WTC11 (cell line): ENCODE results near the gene GPRC5A. TPM values are rescaled to one million over a fixed set of nuclear protein-coding genes. Genes with fewer than 3 reads are reported as not detected.
A peak's percentile ranks its signal among the peaks of the same experiment; 100 is the strongest.

ENCODE experiments used
- ATAC-seq: fragments of 200-7000 bp; cut with Tn5 transposase; 2 replicates; pipeline ENCODE4 v1.10.0; 2021; ENCODE audit warnings: mild to moderate bottlenecking, moderate library complexity
- CTCF ChIA-PET: fragments of 300-600 bp; sonication (Branson Sonifier 250); formaldehyde crosslinking; loops from one replicate; lab custom pipeline; 2021; ENCODE audit warnings: antibody characterized with exemption; lab: Charles Lee
- POLR2A ChIA-PET: fragments of 350-600 bp; sonication (Branson Sonifier 250); formaldehyde crosslinking; loops from one replicate; lab custom pipeline; 2021; ENCODE audit warnings: antibody characterized with exemption; lab: Charles Lee
- DNase-seq: peaks from one replicate; pipeline ENCODE4 v3.0.0; 2021; ENCODE audit warnings: low spot score
- H3K27ac Mint-ChIP-seq: 2 replicates; pipeline ENCODE4 v1.8.0; 2021; ENCODE audit warnings: mixed read lengths
- H3K27me3 Mint-ChIP-seq: 2 replicates; pipeline ENCODE4 v1.8.0; 2021; ENCODE audit warnings: low read depth, mild to moderate bottlenecking, moderate library complexity, mixed read lengths
- H3K36me3 Mint-ChIP-seq: 2 replicates; pipeline ENCODE4 v1.8.0; 2021; ENCODE audit warnings: mixed read lengths
- H3K4me1 Mint-ChIP-seq: 2 replicates; pipeline ENCODE4 v1.8.0; 2022; ENCODE audit warnings: mixed read lengths
- H3K4me3 Mint-ChIP-seq: 2 replicates; pipeline ENCODE4 v1.8.0; 2021; ENCODE audit warnings: mild to moderate bottlenecking, moderate library complexity, mixed read lengths
- H3K9me3 Mint-ChIP-seq: 2 replicates; pipeline ENCODE4 v1.8.0; 2021; ENCODE audit warnings: mixed read lengths
- ATF2 ChIP-seq: sonication (generic); formaldehyde crosslinking; IDR thresholded peaks from 2 replicates; pipeline ENCODE4 v1.8.1; 2022; ENCODE audit warnings: low read depth, missing genetic modification reagents, borderline replicate concordance
- CTCF ChIP-seq: fragments of 200-600 bp; IDR thresholded peaks from 2 replicates; pipeline ENCODE4 v1.8.0; 2022; ENCODE audit warnings: antibody characterized with exemption
- ERG ChIP-seq: fragments of 250-450 bp; sonication (Bioruptor Pico); IDR thresholded peaks from 2 replicates; pipeline ENCODE4 v1.8.0; 2021; ENCODE audit warnings: mild to moderate bottlenecking
- GRHL2 ChIP-seq: fragments of 250-450 bp; sonication (Bioruptor Pico); IDR thresholded peaks from 2 replicates; pipeline ENCODE4 v1.8.0; 2022; ENCODE audit warnings: mild to moderate bottlenecking, moderate library complexity; ENCODE audit not compliant: insufficient replicate concordance, severe bottlenecking
- IRF2 ChIP-seq: sonication (generic); formaldehyde crosslinking; IDR thresholded peaks from 2 replicates; pipeline ENCODE4 v1.8.0; 2022; ENCODE audit warnings: low read depth, missing genetic modification reagents, borderline replicate concordance
- MXD4 ChIP-seq: fragments of 250-450 bp; sonication (Bioruptor Pico); IDR thresholded peaks from 2 replicates; pipeline ENCODE4 v1.8.0; 2021; ENCODE audit warnings: mild to moderate bottlenecking, moderate library complexity, borderline replicate concordance
- OVOL2 ChIP-seq: fragments of 250-450 bp; sonication (Bioruptor Pico); IDR thresholded peaks from 2 replicates; pipeline ENCODE4 v1.9.0; 2021; ENCODE audit warnings: mild to moderate bottlenecking, borderline replicate concordance
- PRDM15 ChIP-seq: sonication (generic); formaldehyde crosslinking; IDR thresholded peaks from 2 replicates; pipeline ENCODE4 v1.8.0; 2022; ENCODE audit warnings: missing genetic modification reagents
- SMAD3 ChIP-seq: sonication (generic); formaldehyde crosslinking; IDR thresholded peaks from 2 replicates; pipeline ENCODE4 v1.8.0; 2022; ENCODE audit warnings: missing genetic modification reagents, mild to moderate bottlenecking, borderline replicate concordance
- TEAD1 ChIP-seq: sonication (generic); formaldehyde crosslinking; IDR thresholded peaks from 2 replicates; pipeline ENCODE4 v1.8.0; 2022; ENCODE audit warnings: mild to moderate bottlenecking, missing genetic modification reagents
- TP53 ChIP-seq: sonication (generic); formaldehyde crosslinking; IDR thresholded peaks from 2 replicates; pipeline ENCODE4 v1.8.1; 2023; ENCODE audit warnings: mild to moderate bottlenecking, missing genetic modification reagents
- ZNF232 ChIP-seq: sonication (generic); formaldehyde crosslinking; IDR thresholded peaks from 2 replicates; pipeline ENCODE4 v1.8.0; 2022; ENCODE audit warnings: mild to moderate bottlenecking, missing genetic modification reagents
- ZNF263 ChIP-seq: sonication (generic); formaldehyde crosslinking; IDR thresholded peaks from 2 replicates; pipeline ENCODE4 v1.8.1; 2022; ENCODE audit warnings: low read depth, mild to moderate bottlenecking, moderate library complexity, missing genetic modification reagents
- ZNF423 ChIP-seq: fragments of 250-450 bp; sonication (Bioruptor Pico); IDR thresholded peaks from 2 replicates; pipeline ENCODE4 v2.1.2; 2022; ENCODE audit warnings: mild to moderate bottlenecking, moderate library complexity
- total RNA-seq: library from RNA; stranded (reverse); gene quantifications from 3 replicates; pipeline ENCODE4 v1.2.3, GENCODE V29; 2021

GPRC5A gene
- total RNA-seq, 1 experiment from 2014 or later: 1.1 TPM

GRCh38 chr12:12899530-12900380 lies 8.4 kb downstream of the GPRC5A start (continued):
- TF ChIP-seq ATF2 (CRISPR knock-in tag) (no peak), IRF2 (CRISPR knock-in tag) (no peak), ZNF423 (CRISPR knock-in tag) (no peak), CTCF (no peak), ERG (CRISPR knock-in tag) (no peak)

- CTCF ChIA-PET: no interaction called here
- Mint-ChIP-seq H3K4me1 (no peaks in the 10 kb centered on the region), H3K9me3 (no peaks in the 10 kb centered on the region), H3K4me3 (no peak overlapping the region), H3K27ac (no peak overlapping the region), H3K27me3 (no peaks in the 10 kb centered on the region; the same call in 1 of the 2 replicates), H3K36me3 (no peaks in the 10 kb centered on the region)
- ATAC-seq (no peak), DNase-seq (no peak)
- POLR2A ChIA-PET: no interaction called here
- TF ChIP-seq TEAD1 (no peak), PRDM15 (CRISPR knock-in tag) (no peak), OVOL2 (CRISPR knock-in tag) (no peak), ZNF232 (CRISPR knock-in tag) (no peak)
Observed at GRCh38 chr12:12900786-12901157, 9.4 kb downstream of the GPRC5A start.

- Mint-ChIP-seq H3K9me3 (no peaks in the 10 kb centered on the region), H3K4me3 (no peak overlapping the region), H3K27me3 (no peaks in the 10 kb centered on the region; the same call in 1 of the 2 replicates), H3K27ac (no peak overlapping the region), H3K36me3 (no peaks in the 10 kb centered on the region), H3K4me1 (no peaks in the 10 kb centered on the region)
- TF ChIP-seq SMAD3 (CRISPR knock-in tag) (no peak), ZNF232 (CRISPR knock-in tag) (no peak), MXD4 (CRISPR knock-in tag) (no peak), ZNF263 (CRISPR knock-in tag) (no peak), TP53 (CRISPR knock-in tag) (no peak), GRHL2 (CRISPR knock-in tag) (no peak)
- ChIA-PET CTCF (interaction anchor here (0.6 kb wide), 1 partner anchor 164 kb away, joined by 3 read pairs; no protein-coding TSS in a partner anchor), POLR2A (no interaction called here)
- ATAC-seq: peak; percentile 28; the same call in 1 of the 2 replicates
- no peak for DNase-seq
Observed at GRCh38 chr12:12901158-12901791, 9.9 kb downstream of the GPRC5A start.
